GM18858 (cell line): Measurements from ENCODE around the gene SFRP5.

Source experiments
- ATAC-seq: cut with Tn5 transposase; IDR thresholded peaks from one replicate; pipeline ENCODE4 v1.9.1; 2021; ENCODE audit not compliant: unreplicated experiment

SFRP5 gene

GRCh38 chr10:97771913-97772823 is at the start of gene SFRP5:
TSS of gene SFRP5 (minus strand) at chr10:97771999. CDS start at chr10:97771833, 166 bp downstream.
- ATAC-seq, result no peak

GRCh38 chr10:97820096-97820704 is 48.4 kb upstream of the SFRP5 start:
- no peak for ATAC-seq

GRCh38 chr10:97818572-97818971 is 46.8 kb upstream of the SFRP5 start:
- no peak for ATAC-seq

GRCh38 chr10:97816609-97817008 is 44.8 kb upstream of the SFRP5 start:
- no peak for ATAC-seq

- no peak for ATAC-seq
Observed at GRCh38 chr10:97814996-97815395, 43.2 kb upstream of the SFRP5 start.

GRCh38 chr10:97813311-97813710 is 41.5 kb upstream of the SFRP5 start:
- ATAC-seq, result no peak

GRCh38 chr10:97812696-97813095 is 40.9 kb upstream of the SFRP5 start:
- no peak for ATAC-seq

GRCh38 chr10:97811958-97812357 is 40.2 kb upstream of the SFRP5 start:
- no peak for ATAC-seq

GRCh38 chr10:97810446-97810845 is 38.6 kb upstream of the SFRP5 start:
- ATAC-seq, result no peak

- ATAC-seq, result no peak
Observed at GRCh38 chr10:97805949-97806348, 34.1 kb upstream of the SFRP5 start.

- no peak for ATAC-seq
Observed at GRCh38 chr10:97805096-97805884, 33.5 kb upstream of the SFRP5 start.

GRCh38 chr10:97801422-97801821 is 29.6 kb upstream of the SFRP5 start:
- ATAC-seq, result no peak

GRCh38 chr10:97800474-97800873 is 28.7 kb upstream of the SFRP5 start:
- no peak for ATAC-seq

- no peak for ATAC-seq
Observed at GRCh38 chr10:97798958-97799610, 27.3 kb upstream of the SFRP5 start.

- ATAC-seq, result no peak
Observed at GRCh38 chr10:97796651-97797050, 24.9 kb upstream of the SFRP5 start.

GRCh38 chr10:97795886-97796285 is 24.1 kb upstream of the SFRP5 start:
- no peak for ATAC-seq

- no peak for ATAC-seq
Observed at GRCh38 chr10:97791824-97792721, 20.3 kb upstream of the SFRP5 start.

GRCh38 chr10:97789770-97790397 is 18.1 kb upstream of the SFRP5 start:
- no peak for ATAC-seq
